ENCODE results near the gene ATP5MC3.
A peak's percentile ranks its signal among the peaks of the same experiment; 100 is the strongest.
"Not testable (repeated sequence)": the region's sequence is repeated elsewhere in the genome, so short reads cannot be mapped to it uniquely, and the experiment has no call there.

Gene ATP5MC3

DNA sequence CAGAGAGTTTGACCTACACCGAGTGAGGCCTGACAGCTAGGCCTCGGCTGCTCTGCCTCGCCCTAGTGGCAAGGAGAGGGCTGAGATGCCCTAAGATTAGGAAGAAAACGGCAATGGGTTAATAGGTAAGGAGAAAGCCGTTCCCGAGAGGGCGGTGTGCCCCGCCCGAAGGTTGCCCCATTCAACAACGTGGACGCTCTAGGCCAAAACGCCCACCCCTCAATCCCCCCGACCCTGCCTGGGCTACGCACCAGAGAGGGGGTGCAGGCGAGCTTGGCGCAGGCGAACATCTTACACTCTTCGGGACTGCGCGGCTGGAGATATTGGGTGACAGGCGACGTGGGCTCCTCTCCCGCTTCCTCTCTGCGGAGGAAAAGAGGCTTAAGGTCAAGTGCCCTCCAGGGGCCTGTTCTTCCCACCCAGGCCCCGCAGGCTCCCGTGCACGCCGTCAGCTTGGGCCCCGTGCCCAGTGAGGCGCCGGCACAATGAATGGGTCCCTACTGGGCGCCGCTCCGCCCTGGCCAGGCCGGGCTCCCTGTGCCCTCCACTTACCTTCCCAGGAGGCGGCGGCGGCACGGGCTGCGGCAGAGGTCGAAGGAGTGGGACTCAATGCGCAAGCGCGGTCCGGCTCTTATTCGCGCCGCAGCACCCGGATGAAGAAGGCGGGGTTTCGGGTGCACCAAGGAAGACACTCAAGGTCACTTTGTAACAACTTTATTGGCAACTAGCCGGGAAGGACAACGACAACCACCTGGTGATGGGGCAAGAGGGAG is at the start of gene ATP5MC3:
ATP5MC3 (minus strand) TSS at position 607 of the 773 bp plus-strand sequence; CDS start at position 290, 317 bp downstream.
- DNase-seq = peak; percentile 94

- DNase-seq = not testable (repeated sequence)
Observed at GRCh38 chr2:175228601-175229000, 47.1 kb upstream of the ATP5MC3 start.

DNA sequence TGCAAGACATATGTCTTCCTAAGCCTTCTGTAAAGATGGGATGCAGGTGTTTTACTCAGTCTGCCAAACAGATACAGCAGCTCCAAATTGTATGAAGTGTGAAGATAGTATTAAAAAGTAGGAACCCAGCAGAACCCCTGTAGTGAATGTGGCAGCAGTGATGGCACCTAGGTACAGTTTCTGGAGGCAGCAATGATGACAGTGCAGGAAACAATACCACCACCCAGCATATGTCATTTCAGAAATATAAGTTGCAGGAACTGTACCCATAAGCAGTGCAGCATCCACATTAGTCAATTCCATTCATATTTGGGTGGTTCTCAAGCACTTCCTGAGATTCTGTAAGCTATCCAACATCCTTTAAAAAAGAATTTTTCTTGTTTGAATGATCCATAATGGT is 46.7 kb upstream of the ATP5MC3 start:
- DNase-seq = no peak

DNA sequence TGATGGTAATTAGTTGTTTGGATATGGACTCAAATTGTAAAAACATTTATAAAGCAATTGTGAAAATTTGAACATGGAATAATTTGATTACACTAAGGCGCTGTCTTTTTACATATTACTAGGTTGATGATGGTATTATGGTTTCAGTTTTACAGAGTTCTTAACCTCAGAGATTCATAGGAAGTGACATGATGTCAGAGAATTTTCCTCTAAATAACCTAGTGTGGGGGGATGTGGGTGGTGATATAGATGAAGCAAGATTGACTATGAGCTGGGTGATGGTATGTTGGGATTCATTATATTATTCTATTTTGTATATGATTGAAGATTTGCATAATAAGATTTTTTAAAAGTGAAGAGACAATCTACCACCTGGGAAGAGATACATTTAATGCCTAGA is 45.9 kb upstream of the ATP5MC3 start:
- DNase-seq = no peak

GRCh38 chr2:175220075-175220474 is 38.6 kb upstream of the ATP5MC3 start:
- no peak for DNase-seq

GRCh38 chr2:175218551-175218950 is 37.0 kb upstream of the ATP5MC3 start:
- DNase-seq = peak; percentile 11

DNA sequence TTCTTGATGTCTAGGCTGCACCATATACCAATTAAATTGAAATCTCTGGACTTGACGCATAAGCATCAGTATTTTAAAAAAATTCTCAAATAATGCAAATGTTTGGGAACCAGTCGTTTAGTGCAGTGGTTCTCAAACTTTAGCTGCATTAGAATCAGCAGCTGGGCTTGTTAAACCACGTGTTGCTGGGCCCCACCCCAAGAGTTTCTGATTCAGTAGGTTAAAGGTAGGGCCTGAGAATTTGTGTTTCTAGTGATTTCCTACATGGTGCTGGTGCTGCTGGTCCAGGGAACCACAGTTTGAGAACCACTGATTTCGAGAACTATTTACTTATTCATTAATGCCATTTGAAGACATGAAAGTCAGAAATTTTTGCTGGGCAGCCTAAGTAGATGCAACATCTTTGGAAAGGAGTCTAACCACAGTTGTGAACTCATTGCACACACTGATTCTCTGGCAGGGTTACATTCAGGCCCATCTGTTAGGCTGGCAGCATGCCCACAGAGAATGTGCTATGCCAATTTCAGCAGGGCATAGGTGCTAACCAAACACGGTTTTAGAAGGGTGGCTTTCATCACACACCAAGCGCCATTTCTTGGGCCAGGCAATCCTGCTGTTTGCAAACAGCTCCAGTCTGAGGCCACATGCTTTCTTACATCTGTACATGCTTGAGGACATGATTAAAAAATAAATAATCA is 26.4 kb upstream of the ATP5MC3 start:
- DNase-seq = peak; percentile 93

DNA sequence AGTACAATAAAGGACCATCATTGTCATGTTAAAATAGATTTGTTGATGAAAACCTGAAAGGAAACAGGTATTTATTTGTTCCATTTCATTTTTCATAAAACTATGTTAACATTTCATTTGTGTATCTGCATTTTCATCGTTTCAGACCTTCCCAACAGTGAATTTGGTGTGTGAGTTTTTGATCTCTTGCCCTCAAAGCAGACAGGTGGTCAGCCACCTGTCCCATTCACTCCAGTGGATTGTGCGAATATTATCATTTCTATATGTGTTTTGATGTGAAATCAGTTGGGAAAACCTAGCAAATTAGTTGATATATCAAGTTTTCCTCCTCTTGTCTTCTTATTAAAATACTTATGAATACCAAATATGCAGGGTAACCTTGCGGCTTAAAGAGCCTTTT is 25.4 kb upstream of the ATP5MC3 start:
- DNase-seq = peak; percentile 45

GRCh38 chr2:175205523-175205922 is 24.0 kb upstream of the ATP5MC3 start:
- no peak for DNase-seq

DNA sequence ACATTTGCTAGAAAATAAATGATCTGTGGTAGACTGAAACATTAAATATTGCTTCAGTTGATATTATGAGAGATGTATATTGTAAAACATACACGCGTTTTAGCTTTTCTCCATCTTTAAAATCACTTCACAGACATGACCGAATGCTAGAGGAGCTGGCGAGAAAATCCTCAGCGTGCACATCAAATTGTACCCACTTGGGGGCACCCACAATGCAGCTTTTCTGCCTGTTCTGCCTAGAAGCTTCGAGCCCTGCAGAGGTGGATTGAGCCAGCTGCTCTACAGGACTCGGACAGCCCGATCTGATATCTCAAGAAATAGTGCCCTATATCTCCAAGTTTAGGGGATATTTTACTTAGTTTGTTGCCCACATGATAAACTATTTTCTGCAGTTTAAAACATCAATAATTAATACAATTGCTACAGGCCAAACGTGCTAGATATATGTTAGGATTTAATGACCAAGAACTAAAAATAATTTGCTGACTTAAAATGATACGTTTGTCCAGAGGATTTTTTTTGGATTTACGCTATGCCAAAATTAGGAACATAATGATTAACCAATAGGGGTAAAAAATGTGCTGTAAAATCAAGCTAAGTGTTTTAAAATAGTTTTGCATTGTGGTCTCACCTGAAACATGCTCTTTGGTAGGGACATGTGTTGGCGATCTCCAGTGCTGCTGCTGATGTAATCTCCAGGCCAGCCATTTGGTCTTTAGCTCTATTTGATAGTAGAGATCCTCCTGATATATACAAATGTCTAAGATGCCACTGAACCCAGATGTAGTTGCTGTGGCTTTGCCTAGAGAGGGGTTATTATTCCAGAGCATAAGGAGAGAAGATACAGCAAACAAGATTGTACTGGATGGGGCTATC is 22.3 kb upstream of the ATP5MC3 start:
- peak; percentile 70 for DNase-seq

- DNase-seq = no peak
Observed at GRCh38 chr2:175195012-175195411, 13.5 kb upstream of the ATP5MC3 start.

DNA sequence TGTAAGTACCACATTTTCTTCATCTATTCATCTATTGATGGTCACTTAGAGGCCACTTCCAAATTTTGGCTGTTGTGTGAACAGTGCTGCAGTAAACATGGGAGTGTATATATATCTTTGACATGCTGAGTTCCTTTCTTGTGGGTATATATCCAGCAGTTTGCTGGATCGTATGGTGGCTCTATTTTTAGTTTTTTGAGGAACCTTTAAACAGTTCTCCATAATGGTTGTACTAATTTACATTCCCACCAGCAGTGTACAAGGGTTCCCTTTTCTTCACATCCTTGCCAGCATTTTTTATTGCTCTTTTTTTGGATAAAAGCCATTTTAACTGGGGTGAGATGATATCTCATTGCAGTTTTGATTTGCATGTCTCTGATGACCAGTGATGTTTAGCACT is 7.3 kb upstream of the ATP5MC3 start:
- DNase-seq = no peak

- no peak for DNase-seq
Observed at GRCh38 chr2:175187378-175187777, 5.9 kb upstream of the ATP5MC3 start.

DNA sequence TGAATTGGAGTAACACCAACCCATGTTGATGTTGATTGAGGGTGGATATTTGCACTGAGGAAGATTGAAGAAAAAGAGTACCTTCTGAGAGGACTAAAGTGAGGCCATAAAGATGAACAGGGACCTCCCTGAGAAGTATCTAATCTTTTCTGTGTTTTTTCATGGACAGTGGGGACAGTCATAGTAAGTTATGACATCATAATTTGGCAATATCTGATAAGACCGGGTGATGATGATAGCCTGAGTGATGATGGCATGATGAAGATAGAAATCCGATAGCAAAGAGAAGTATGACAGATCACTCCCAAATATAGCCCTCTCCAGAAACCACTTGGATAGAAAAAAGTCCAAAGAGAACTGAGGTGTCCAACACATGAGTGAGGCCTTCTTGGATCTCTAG is 2.2 kb upstream of the ATP5MC3 start:
- no peak for DNase-seq

GRCh38 chr2:175181877-175182308 is 383 bp upstream of the ATP5MC3 start:
- no peak for DNase-seq

GRCh38 chr2:175180701-175181103 is 808 bp downstream of the ATP5MC3 start:
- DNase-seq = no peak

- DNase-seq = no peak
Observed at GRCh38 chr2:175176624-175177023, 4.9 kb downstream of the ATP5MC3 start.

DNA sequence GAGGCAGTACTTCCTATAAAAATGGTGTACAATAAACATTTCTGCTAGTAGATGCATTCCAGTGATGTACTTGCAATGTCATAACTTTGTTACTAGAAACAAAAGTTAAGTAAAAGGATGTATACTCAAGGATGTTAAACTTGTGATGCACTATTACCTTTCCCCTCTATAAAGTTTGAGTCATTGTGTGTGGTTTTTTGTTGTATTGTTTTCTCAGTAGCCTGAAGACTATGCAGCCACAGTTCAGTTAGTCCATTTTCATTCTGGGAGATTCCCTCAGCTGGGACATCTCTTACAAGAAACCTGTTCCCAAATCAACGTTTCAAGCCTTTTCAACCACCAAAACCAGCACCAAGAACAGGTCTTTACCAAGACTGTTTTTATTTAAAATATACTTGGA is 5.6 kb downstream of the ATP5MC3 start:
- no peak for DNase-seq

GRCh38 chr2:175175320-175175719 is 6.2 kb downstream of the ATP5MC3 start:
- no peak for DNase-seq

GRCh38 chr2:175170659-175171304 is 10.7 kb downstream of the ATP5MC3 start:
- no peak for DNase-seq

DNA sequence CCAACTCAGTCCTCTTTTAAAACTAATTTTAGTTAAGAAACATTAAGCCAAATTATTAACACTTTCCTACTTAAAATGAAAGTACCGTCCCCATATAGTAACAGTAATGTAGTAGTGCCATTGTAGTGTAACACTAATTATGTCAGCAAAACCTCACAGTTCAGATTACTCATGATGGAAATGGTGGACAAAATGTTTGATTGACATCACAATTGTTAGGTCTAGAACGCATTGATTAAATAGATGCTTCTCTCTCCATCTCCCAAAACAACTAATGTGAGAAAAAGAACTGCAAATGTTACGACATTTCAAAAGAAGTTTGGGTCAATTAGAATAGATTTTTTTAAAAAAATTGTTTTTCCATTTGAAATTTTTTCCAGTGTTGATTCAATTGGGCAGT is 12.3 kb downstream of the ATP5MC3 start:
- no peak for DNase-seq

GRCh38 chr2:175168564-175168945 is 13.0 kb downstream of the ATP5MC3 start:
- no peak for DNase-seq

Measured in NCI-H2171 treated with DMSO at 0.1 percent for 48 hours (cell line).